ENCODE data around the gene NHEJ1. TPM values are rescaled to one million over a fixed set of nuclear protein-coding genes. Genes with fewer than 3 reads are reported as not detected.

The NHEJ1 gene
- total and polyA plus RNA-seq, 4 donors = 8.4 to 21.1 (median 12.5) TPM

- 73 to 91% methylated on average over 5 of the region's 5 CpGs for WGBS, 2 donors
- H3K27ac ChIP-seq (ENCODE audit: low read depth in 1 of 2, low read length in 1 of 2) = peak overlapping the region in 1 of 2 donors; percentile 60
- H3K27me3 ChIP-seq (ENCODE audit: control insufficient read depth in 3 of 3, insufficient read depth in 3 of 3, low read length in 2 of 3) = no peaks in the 10 kb centered on the region
- ATAC-seq (ENCODE audit: insufficient read depth, low FRiP score) = peak; percentile 17
- no peak for TF ChIP-seq CTCF (IDR thresholded peaks at IDR 0.05; ENCODE audit: control extremely low read depth, extremely low read depth)
- peak in 2 of 3 donors; percentile 34 to 70 for DNase-seq
- H3K36me3 ChIP-seq (ENCODE audit: control insufficient read depth in 4 of 4, insufficient read depth in 4 of 4, low read length in 4 of 4) = peaks cover 0 to 2% (median 0%) of the 10 kb centered on the region in 4 donors
- no peaks in the 10 kb centered on the region for H3K9me3 ChIP-seq (ENCODE audit: control insufficient read depth in 4 of 4, insufficient read depth in 3 of 4, low read length in 3 of 4)
- no peak overlapping the region for H3K4me3 ChIP-seq
- no peak overlapping the region for H3K9ac ChIP-seq (ENCODE audit: insufficient read depth in 1 of 2, low read length in 2 of 2)
- peaks cover 0 to 28% (median 14%) of the 10 kb centered on the region in 5 donors for H3K4me1 ChIP-seq (ENCODE audit: control insufficient read depth in 5 of 5, insufficient read depth in 5 of 5, low read length in 5 of 5)
These were observed 38.2 kb downstream of the NHEJ1 start for GRCh38 chr2:219122202-219122980.

- H3K4me1 ChIP-seq (ENCODE audit: control insufficient read depth in 5 of 5, insufficient read depth in 5 of 5, low read length in 5 of 5) = peaks cover 0 to 34% (median 16%) of the 10 kb centered on the region in 5 donors
- H3K27me3 ChIP-seq (ENCODE audit: control insufficient read depth in 3 of 3, insufficient read depth in 3 of 3, low read length in 2 of 3) = no peaks in the 10 kb centered on the region
- no peak for DNase-seq
These were observed 40.5 kb downstream of the NHEJ1 start for GRCh38 chr2:219120082-219120481.

GRCh38 chr2:219119422-219120043 is 41.1 kb downstream of the NHEJ1 start:
- TF ChIP-seq CTCF (IDR thresholded peaks at IDR 0.05; ENCODE audit: control extremely low read depth, extremely low read depth) = peak; percentile 63
- Histone ChIP-seq H3K27me3 (ENCODE audit: control insufficient read depth in 3 of 3, insufficient read depth in 3 of 3, low read length in 2 of 3) (no peaks in the 10 kb centered on the region), H3K4me3 (no peak overlapping the region), H3K27ac (ENCODE audit: low read depth in 1 of 2, low read length in 1 of 2) (no peak overlapping the region), H3K9ac (ENCODE audit: insufficient read depth in 1 of 2, low read length in 2 of 2) (no peak overlapping the region), H3K4me1 (ENCODE audit: control insufficient read depth in 5 of 5, insufficient read depth in 5 of 5, low read length in 5 of 5) (peaks cover 0 to 29% (median 16%) of the 10 kb centered on the region in 5 donors), H3K36me3 (ENCODE audit: control insufficient read depth in 4 of 4, insufficient read depth in 4 of 4, low read length in 4 of 4) (no peaks in the 10 kb centered on the region), H3K9me3 (ENCODE audit: control insufficient read depth in 4 of 4, insufficient read depth in 3 of 4, low read length in 3 of 4) (no peaks in the 10 kb centered on the region)
- DNase-seq = peak; percentile 46 to 60 (median 57)
- WGBS, 2 donors = 47 to 60% methylated on average over 7 of the region's 7 CpGs
- ATAC-seq (ENCODE audit: insufficient read depth, low FRiP score) = no peak

More at GRCh38 chr2:219120082-219120481, 40.5 kb downstream of the NHEJ1 start:
- no peak for ATAC-seq (ENCODE audit: insufficient read depth, low FRiP score)
- H3K4me3 ChIP-seq = no peak overlapping the region
- TF ChIP-seq CTCF (IDR thresholded peaks at IDR 0.05; ENCODE audit: control extremely low read depth, extremely low read depth) = no peak
- no peak overlapping the region for H3K9ac ChIP-seq (ENCODE audit: insufficient read depth in 1 of 2, low read length in 2 of 2)
- no peaks in the 10 kb centered on the region for H3K36me3 ChIP-seq (ENCODE audit: control insufficient read depth in 4 of 4, insufficient read depth in 4 of 4, low read length in 4 of 4)
- no peaks in the 10 kb centered on the region for H3K9me3 ChIP-seq (ENCODE audit: control insufficient read depth in 4 of 4, insufficient read depth in 3 of 4, low read length in 3 of 4)
- no peak overlapping the region for H3K27ac ChIP-seq (ENCODE audit: low read depth in 1 of 2, low read length in 1 of 2)

Data from lung (tissue), 12 donors.